OCI-LY7 (cell line): ENCODE results near the gene KCNJ16. TPM values are rescaled to one million over a fixed set of nuclear protein-coding genes. Genes with fewer than 3 reads are reported as not detected.
A peak's percentile ranks its signal among the peaks of the same experiment; 100 is the strongest.

Source experiments
- BruUV-seq: library from RNA; stranded (reverse); fragments of 400-500 nt; replicated peaks from 2 replicates; lab custom pipeline; 2021; lab: Mats Ljungman, UMichigan
- CTCF ChIA-PET: fragments of 300-600 bp; sonication (Branson Sonifier 250); formaldehyde crosslinking; loops from one replicate; lab custom pipeline; 2022; ENCODE audit warnings: antibody characterized with exemption; ENCODE audit not compliant: unreplicated experiment; lab: Charles Lee
- POLR2A ChIA-PET: fragments of 300-600 bp; sonication (Branson Sonifier 250); formaldehyde crosslinking; loops from one replicate; lab custom pipeline; 2022; ENCODE audit warnings: antibody characterized with exemption; lab: Charles Lee
- DNase-seq: peaks from one replicate; pipeline ENCODE4 v3.0.0-alpha.2; 2015; ENCODE audit warnings: low spot score
- H2AFZ ChIP-seq: fragments of 200-600 bp; sonication (generic), shearing (Covaris generic); 2 replicates; pipeline ENCODE4 v1.6.1; 2014; ENCODE audit warnings: mild to moderate bottlenecking, antibody characterized with exemption, low read length, moderate library complexity
- H3K27ac ChIP-seq: fragments of 200-600 bp; sonication (generic); 2 replicates; pipeline ENCODE4 v1.5.1; 2014; ENCODE audit warnings: mixed run types, low read depth, mild to moderate bottlenecking, moderate library complexity, low read length, inconsistent platforms; ENCODE audit not compliant: poor library complexity, severe bottlenecking
- H3K36me3 ChIP-seq: fragments of 200-600 bp; sonication (generic); 2 replicates; pipeline ENCODE4 v1.6.1; 2014; ENCODE audit warnings: mild to moderate bottlenecking, antibody characterized with exemption, low read length, moderate library complexity, mixed read lengths; ENCODE audit not compliant: insufficient read depth
- H3K4me1 ChIP-seq: fragments of 200-600 bp; sonication (generic); 2 replicates; pipeline ENCODE4 v1.5.1; 2014; ENCODE audit warnings: mild to moderate bottlenecking, low read length; ENCODE audit not compliant: insufficient read depth, poor library complexity, severe bottlenecking
- H3K4me2 ChIP-seq: fragments of 200-600 bp; sonication (generic); 2 replicates; pipeline ENCODE4 v1.6.1; 2014; ENCODE audit warnings: mild to moderate bottlenecking, low read length
- H3K4me3 ChIP-seq: fragments of 200-600 bp; sonication (generic); 2 replicates; pipeline ENCODE4 v1.5.1; 2014; ENCODE audit warnings: mild to moderate bottlenecking, low read depth, low read length; ENCODE audit not compliant: poor library complexity, severe bottlenecking
- H3K79me2 ChIP-seq: fragments of 200-600 bp; sonication (generic); 2 replicates; pipeline ENCODE4 v1.6.1; 2016; ENCODE audit warnings: low read depth, mild to moderate bottlenecking, low read length, moderate library complexity, mixed read lengths; ENCODE audit not compliant: insufficient read depth
- H3K9me2 ChIP-seq: fragments of 200-600 bp; sonication (generic); 2 replicates; pipeline ENCODE4 v1.6.1; 2016; ENCODE audit warnings: mild to moderate bottlenecking, low read length, mixed read lengths; ENCODE audit not compliant: insufficient read depth
- H3K9me3 ChIP-seq: fragments of 200-600 bp; sonication (generic); 2 replicates; pipeline ENCODE4 v1.6.1; 2014; ENCODE audit warnings: mild to moderate bottlenecking, mixed run types, low read length, mixed read lengths
- H4K20me1 ChIP-seq: fragments of 200-600 bp; sonication (generic); 2 replicates; pipeline ENCODE4 v1.6.1; 2014; ENCODE audit warnings: mild to moderate bottlenecking, antibody characterized with exemption, low read length, moderate library complexity, mixed read lengths; ENCODE audit not compliant: insufficient read depth
- CTCF ChIP-seq: fragments of 200-600 bp; sonication (generic); conservative IDR thresholded peaks from 2 replicates; pipeline ENCODE4 v1.5.1; 2014; ENCODE audit warnings: mild to moderate bottlenecking, antibody characterized with exemption, low read length, moderate library complexity, mixed read lengths
- EZH2phosphoT487 ChIP-seq: fragments of 200-600 bp; sonication (generic); IDR thresholded peaks from 2 replicates; pipeline ENCODE4 v1.6.1; 2018; ENCODE audit warnings: low read depth, borderline replicate concordance, mild to moderate bottlenecking, mixed run types, antibody characterized with exemption, low read length, moderate library complexity, mixed read lengths
- intact Hi-C: fragments of 100-400 bp; cut with micrococcal nuclease; formaldehyde crosslinking; loops from one replicate; pipeline ENCODE4 v1.10.0; 2022; ENCODE audit not compliant: unreplicated experiment
- total RNA-seq, 2 experiments: library from RNA; depleted of rRNA in 1 of 2; stranded (reverse); fragments of >200 nt in 1 of 2; shearing (Covaris generic) in 1 of 2; gene quantifications; 2 replicates each; pipeline ENCODE4 v1.2.3, GENCODE V29; 2014 to 2022

The KCNJ16 gene
- total RNA-seq, 2 experiments from 2014 or later, result not detected

- no TSS peak for BruUV-seq
- no peaks in the 10 kb centered on the region for H3K79me2 ChIP-seq
- POLR2A ChIA-PET, result interaction anchor here (0.8 to 1.4 kb wide), 5 partner anchors 28 to 692 kb away, joined by 3 to 5 read pairs (median 3); no protein-coding TSS in a partner anchor
- no peak overlapping the region for H3K4me3 ChIP-seq
- no peaks in the 10 kb centered on the region for H3K9me3 ChIP-seq
- H2AFZ ChIP-seq, result peak overlapping the region; percentile 63; the same call in 1 of the 2 replicates
- peak; percentile 55 for DNase-seq
- CTCF ChIA-PET, result no interaction called here
- peaks cover 12% of the 10 kb centered on the region for H3K4me1 ChIP-seq
- no peak for TF ChIP-seq EZH2phosphoT487
- TF ChIP-seq CTCF, result no peak
- no peak overlapping the region for H3K27ac ChIP-seq
- no peaks in the 10 kb centered on the region for H4K20me1 ChIP-seq
- peak overlapping the region; percentile 12; the same call in 1 of the 2 replicates for H3K4me2 ChIP-seq
- H3K36me3 ChIP-seq, result no peaks in the 10 kb centered on the region
- H3K9me2 ChIP-seq, result no peaks in the 10 kb centered on the region
- intact Hi-C loops, result no loop called here
Measured at GRCh38 chr17:70099884-70100283, 24.9 kb downstream of the KCNJ16 start.

- Histone ChIP-seq H3K4me2 (no peak overlapping the region), H3K79me2 (no peaks in the 10 kb centered on the region), H3K27ac (no peak overlapping the region), H3K9me2 (no peaks in the 10 kb centered on the region), H3K36me3 (no peaks in the 10 kb centered on the region), H3K4me3 (no peak overlapping the region), H2AFZ (no peak overlapping the region; the same call in 1 of the 2 replicates), H3K4me1 (peaks cover 12% of the 10 kb centered on the region), H4K20me1 (no peaks in the 10 kb centered on the region), H3K9me3 (no peaks in the 10 kb centered on the region)
- intact Hi-C loops, result no loop called here
- DNase-seq, result no peak
- BruUV-seq, result no TSS peak
- CTCF ChIA-PET, result no interaction called here
- POLR2A ChIA-PET, result interaction anchor here (0.5 to 1.4 kb wide), 5 partner anchors 27 to 479 kb away, joined by 3 to 5 read pairs (median 3); no protein-coding TSS in a partner anchor
- TF ChIP-seq CTCF (peak; percentile 45), EZH2phosphoT487 (no peak)
Measured at GRCh38 chr17:70100983-70101382, 26.0 kb downstream of the KCNJ16 start.

GRCh38 chr17:70102531-70102930, 27.5 kb downstream of the KCNJ16 start:
- Histone ChIP-seq H3K9me3 (no peaks in the 10 kb centered on the region), H3K4me2 (peak overlapping the region; percentile 31; the same call in 1 of the 2 replicates), H3K36me3 (no peaks in the 10 kb centered on the region), H3K4me1 (peaks cover 12% of the 10 kb centered on the region), H3K27ac (no peak overlapping the region), H4K20me1 (no peaks in the 10 kb centered on the region), H3K9me2 (no peaks in the 10 kb centered on the region), H3K4me3 (no peak overlapping the region), H3K79me2 (no peaks in the 10 kb centered on the region), H2AFZ (no peak overlapping the region; the same call in 1 of the 2 replicates)
- intact Hi-C loops, result no loop called here
- no TSS peak for BruUV-seq
- ChIA-PET POLR2A (no interaction called here), CTCF (no interaction called here)
- TF ChIP-seq CTCF (no peak), EZH2phosphoT487 (no peak)
- DNase-seq, result peak; percentile 13
